SKM-1 (cell line): ENCODE measurements around the gene GATA3.
"Not testable (repeated sequence)": the region's sequence is repeated elsewhere in the genome, so short reads cannot be mapped to it uniquely, and the experiment has no call there.

Source experiments
- DNase-seq: peaks from one replicate; lab custom pipeline; 2025; ENCODE audit not compliant: unreplicated experiment; lab: John Stamatoyannopoulos, UW

The GATA3 gene

DNA sequence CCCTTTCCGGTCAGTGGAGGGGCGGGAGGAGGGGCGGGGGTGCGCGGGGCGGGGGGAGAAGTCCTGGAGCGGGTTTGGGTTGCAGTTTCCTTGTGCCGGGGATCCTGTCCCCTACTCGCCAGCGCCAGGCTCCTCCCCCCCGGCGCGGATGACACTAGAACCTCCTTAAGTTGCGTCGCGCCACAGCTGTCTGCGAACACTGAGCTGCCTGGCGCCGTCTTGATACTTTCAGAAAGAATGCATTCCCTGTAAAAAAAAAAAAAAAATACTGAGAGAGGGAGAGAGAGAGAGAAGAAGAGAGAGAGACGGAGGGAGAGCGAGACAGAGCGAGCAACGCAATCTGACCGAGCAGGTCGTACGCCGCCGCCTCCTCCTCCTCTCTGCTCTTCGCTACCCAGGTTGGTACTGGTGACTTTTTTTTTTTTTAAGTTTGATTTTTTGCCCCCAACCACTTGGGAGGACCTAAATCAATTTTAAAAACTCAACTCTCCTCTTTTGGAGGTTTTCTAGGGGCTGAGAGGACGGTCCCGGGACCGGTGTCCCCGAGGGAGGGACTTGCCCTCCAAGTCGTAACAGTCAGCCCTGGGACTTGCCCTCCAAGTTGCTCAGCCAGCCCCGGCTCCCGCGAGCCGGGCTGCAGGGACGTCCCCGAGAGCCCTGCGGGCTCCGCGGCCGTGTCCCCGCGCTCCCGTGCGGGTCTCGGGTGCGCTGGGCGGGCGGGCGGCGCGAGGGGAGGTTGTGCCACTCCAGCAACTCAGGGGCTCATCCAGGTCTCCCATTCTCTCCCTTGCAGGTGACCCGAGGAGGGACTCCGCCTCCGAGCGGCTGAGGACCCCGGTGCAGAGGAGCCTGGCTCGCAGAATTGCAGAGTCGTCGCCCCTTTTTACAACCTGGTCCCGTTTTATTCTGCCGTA lies at the start of gene GATA3:
TSS of gene GATA3 (plus strand) at position 195 of the 914 bp plus-strand sequence. CDS start 968 bp downstream, outside the sequence.
- DNase-seq, result no peak

DNA sequence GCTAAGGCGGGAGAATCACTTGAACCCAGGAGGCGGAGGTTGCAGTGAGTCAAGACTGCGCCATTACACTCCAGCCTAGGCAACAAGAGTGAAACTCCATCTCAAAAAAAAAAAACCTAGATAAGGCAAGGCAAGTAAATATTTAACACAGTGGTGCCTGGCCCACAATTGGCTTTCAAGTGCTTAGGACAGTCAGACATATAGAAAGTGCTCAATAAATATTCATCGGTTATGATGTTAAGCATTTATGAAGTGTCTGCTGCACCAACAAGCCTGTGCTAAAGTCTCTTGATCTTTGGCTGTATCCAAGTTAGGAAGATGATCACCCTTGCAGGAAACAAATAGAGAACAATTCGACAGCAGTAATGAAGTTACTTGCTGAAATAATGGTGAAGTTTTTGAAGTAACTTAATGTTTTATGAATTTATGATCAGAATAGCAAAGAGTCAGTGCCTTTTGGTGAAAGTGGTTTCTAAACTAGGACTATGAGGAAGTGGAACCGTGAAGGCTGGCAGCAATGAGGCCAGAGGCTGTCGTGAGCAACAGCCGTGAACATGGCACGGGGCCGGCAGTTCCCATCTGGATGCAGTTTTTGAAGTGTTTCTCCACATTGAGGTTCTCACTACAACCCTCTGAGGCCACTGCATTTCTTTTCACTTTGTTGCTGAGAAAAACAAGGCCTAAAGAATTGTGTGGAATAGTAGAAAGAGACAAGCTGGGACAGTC lies 48.1 kb upstream of the GATA3 start:
- DNase-seq, result no peak

DNA sequence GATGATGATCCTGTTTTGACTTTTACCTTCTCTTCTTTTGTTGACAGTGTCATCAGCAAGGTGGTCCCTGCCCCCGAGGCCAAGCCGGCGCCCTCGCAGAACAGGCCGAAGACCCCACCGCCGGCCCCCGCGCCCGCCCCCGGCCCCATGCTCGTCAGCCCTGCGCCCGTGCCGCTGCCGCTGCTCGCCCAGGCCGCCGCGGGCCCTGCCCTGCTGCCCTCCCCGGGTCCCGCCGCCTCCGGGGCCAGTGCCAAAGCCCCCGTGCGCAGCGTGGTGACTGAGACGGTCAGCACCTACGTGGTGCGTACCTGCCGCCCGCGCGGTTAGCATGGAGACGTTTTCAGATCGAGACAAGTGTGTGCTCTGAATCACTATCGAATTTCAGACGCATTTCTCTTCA lies 45.5 kb upstream of the GATA3 start:
- DNase-seq, result no peak

DNA sequence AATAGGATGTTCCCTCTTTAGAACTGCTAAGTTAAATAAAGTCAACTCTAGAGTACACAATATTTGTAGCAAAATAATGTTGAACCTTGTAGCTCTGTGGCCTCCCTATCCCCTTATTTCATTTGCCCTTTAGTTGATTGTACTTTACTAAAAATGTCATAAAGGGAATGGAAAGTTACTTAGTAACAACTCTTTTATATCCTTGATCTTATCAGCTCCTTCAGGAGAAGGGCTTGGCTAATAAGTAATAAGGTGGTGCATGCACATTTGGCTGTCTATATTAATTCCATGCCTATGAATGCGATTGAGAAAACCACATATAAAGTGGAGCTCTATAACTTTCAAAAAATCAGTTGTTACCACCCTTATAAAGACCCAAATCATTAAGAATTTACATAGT lies 41.5 kb upstream of the GATA3 start:
- DNase-seq, result no peak

DNA sequence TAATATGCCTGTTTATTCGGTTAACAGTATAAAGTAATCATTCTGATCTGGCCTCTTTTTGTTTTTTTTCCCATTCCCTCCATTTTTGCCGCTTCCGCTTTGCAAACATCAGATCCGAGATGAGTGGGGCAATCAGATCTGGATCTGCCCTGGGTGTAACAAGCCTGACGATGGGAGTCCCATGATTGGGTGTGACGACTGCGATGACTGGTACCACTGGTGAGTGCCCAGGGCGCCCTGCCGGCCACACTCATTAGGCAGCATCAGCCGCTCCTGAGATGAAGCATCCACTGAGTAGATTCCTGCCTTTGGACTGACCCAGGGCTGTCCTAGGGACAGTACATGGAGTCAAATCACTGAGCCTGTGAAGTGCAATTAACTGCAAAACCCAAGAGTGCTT lies 40.9 kb upstream of the GATA3 start:
- DNase-seq, result no peak

DNA sequence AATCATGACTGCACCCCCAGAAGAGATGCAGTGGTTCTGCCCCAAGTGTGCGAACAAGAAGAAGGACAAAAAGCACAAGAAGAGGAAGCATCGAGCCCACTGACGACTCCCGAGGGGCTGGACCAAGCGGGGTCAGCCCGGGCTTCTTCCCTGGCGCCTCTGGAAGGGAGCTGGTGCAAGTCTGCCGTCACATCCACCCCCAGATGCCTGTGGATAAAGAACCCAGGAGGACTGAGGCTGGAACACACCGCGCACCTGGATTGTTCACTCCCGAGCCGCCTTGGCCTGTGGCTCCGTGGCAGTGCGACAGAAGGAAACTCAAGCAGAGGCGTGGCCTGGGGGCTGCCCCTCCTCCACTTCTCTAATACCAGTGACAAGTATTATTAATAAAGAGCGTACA lies 39.8 kb upstream of the GATA3 start:
- no peak for DNase-seq

DNA sequence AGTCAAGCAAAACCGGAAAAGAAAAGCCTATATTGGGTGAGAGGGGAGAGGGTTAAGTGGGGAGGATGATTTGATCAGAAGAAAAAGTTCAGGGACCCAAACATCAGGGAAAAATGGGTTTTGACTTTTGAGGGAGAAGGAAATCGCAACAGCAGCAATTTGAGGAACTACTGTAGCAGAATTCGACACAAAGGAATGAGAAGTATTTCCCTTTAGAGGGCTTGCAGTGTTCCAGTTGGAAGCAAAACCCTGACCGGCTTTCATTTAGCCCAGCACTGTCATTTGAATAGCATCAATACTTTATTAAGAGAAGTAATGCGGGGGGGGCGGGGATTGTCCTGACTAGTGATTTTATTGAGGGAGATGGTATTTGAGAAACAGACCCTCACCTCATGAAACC lies 37.2 kb upstream of the GATA3 start:
- no peak for DNase-seq

DNA sequence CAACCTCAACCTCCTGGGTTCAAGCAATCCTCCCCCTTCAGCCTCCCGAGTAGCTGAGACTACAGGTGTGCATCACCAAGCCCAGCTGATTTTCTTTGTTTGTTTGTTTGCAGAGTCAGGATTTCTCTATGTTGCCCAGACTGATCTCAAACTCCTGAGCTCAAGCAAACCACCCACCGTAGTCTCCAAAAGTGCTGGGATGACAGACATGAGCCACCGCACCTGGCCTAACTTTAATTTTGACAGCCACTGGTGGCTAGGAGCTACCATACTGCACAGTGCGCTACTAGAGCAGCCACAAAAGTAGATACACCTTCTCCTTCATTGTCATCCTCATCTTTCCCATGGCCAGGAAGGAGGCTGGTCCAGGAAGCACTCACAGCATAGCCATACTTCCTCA lies 31.2 kb upstream of the GATA3 start:
- no peak for DNase-seq

DNA sequence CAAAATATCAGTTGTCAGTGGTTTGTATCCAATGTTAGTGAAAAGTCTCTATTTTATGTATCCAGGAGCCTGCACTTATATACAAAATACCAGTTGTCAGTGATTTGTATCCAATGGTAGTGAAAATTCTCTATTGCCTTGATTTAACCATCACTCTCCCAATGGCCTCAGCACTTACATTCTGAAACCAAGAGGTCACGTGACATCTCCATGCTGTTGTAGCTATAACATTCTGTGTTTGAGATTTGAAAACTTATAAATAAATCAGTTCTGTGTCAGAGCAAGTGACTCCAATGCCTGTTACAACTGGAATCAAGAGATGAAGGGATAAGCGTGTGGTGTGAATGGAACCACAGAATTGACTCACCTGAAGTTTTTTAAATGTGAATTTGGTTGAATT lies 30.6 kb upstream of the GATA3 start:
- DNase-seq, result no peak

DNA sequence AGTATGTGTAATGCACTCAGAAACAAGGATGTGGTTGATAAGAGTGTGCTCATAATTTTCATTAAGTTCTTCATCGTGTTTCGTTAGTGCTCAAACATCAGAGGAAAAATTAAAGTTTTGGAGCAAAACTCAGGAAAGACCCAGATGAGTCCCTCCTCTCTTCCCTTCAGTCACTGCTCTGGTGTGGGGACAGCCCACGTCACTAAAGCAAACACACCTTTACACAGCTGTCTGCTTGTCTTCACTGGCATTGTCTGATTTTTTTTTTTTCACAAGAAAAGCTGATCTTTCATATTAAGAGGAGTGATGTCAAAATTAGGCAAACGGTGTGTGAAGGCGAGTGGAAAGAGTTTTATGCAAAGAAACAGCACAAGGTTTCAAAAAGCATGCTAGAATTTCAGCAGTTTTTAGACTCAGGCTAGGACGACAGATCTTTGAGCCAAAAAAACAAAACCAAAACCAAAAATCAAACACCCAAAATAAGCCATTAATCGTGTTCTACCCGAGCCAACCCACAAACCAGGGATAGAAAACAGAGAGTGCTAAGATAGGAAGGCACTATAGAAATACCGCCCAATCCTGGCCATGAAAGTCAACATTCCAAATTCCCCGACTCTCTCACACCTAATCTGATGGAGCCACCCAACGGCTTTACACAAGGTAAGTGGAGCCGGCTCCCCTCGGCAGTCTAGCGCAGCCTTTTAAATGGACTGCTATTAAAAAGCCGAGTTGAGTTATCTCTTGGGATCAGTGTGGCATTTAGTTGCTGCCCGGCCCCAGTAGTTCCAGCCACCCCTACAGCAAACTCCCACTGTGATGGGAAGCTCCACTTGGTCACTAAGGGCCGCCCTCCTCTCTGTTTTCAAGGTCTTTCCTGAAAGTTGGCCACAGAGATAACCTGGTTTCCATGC lies 27.9 kb upstream of the GATA3 start:
- DNase-seq, result no peak

DNA sequence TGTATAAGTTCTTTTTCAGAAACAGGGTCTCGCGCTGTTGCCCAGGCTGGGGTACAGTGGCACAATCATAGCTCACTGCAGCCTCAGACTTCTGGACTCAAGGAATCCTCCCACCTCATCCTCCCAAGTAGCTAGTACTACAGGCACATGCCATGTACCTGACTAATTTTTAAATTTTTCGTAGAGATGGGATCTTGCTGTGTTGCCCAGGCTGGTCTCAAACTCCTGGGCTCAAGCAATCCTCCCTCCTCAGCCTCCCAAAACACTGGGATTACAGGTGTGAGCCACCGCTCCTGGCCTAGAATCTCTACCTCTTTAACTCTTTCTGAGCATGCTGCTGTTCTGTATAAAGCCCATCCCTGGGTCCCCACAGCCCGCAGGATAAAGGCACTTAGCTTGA lies 23.3 kb upstream of the GATA3 start:
- DNase-seq, result not testable (repeated sequence)

DNA sequence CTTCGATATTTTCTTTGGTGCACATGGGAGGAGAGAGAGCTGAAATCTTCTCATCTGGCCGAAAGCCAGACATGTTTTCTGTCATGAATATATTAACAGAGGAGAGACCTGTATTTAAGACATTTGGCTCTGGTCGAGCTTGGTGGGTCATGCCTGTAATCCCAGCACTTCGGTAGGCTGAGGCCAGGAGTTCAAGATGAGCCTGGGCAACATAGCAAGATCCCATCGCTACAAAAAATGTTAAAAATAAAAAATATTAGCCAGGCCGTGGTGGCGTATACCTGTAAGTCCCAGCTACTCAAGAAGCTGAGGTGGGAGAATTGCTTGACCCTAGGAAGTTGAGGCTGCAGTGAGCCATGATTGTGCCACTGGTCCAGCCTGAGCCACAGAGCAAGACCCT lies 21.9 kb upstream of the GATA3 start:
- DNase-seq, result no peak

DNA sequence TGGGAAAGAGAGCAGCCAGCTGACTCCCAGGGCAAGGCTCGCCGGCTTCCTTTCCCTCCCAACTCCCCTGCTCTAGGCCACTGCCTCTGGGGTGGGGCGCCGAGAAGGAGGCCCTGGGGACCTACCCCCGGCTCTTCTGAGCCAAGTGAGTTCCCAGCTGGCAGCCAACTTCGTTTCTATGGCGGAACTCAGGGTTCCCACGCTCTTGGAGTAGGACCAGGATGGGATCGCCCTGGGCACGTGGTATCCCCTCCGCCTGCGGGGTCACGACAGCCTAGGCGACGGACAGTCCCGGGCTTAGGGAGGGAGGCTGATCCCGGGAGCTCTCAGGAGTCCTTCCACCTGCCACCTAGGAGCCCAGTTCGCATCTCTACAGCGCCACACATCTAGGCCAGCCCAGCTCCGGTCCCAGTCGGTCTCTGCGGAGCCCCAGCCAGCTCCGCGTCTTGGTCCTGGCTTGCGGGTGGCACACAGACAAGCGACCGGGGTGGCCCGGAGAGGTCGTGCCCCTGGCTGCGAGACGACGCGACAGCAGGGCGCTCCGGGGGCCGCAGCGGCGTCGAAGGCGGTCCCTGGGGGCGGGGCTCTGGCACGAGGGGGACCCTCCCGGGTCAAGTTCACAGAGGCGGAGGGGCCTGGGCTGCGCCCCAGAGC lies 20.5 kb upstream of the GATA3 start:
- no peak for DNase-seq

DNA sequence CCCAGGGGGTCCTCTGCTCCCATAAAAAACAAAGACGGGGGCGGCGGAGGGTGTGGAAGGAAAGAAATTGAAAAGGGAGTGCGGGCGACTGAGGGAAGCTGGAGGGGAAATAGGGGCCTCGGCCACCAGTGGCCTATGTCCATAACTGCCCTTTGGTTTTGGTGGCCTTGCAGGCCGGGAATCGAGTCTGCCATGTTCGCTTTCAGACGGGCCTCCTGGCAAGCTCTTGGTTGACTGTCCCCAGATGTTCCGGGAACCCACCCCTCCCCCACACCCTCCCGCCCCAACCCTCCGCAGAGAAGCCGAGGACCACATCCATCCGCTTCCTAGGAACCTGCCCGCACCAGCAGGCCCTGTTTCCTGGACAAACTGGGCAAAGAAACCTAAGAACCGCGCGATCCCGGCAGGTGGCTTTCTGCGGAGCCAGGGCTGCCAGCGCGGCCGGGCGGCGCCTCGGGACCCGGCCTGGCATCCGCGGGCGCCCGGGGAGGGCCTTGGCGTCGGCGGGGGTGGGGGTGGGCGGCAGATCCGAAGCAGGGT lies 20.0 kb upstream of the GATA3 start:
- no peak for DNase-seq

DNA sequence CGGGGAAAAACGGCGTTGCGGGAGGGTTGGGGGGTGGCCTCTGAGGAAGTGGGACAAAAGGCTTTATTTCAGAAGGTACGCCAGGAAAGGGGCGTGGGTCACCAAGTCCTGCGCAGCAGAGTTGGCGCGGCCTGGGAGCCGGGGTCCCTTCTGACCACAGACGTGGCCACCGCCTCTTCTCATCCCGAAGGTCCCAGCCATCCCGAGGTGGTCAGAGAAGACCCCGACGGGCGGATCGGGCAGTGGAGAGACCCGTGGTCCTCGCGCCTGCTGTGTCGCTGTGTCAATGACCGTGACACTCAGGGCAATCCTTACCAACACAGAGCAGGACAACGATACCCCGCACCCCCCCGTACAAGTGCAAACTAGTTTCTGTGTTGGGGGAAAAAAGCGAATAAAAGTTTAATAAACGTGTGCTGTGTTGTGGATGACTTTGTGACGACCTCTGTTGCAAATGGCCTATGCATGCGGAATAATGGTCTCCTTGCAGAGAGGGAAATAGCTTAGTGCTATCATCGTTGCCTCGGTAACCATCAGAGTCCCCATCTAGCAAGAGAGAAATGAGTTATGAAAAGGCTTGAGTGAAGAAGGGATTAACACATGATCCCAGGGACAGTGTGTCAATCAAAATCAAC lies 19.4 kb upstream of the GATA3 start:
- no peak for DNase-seq

DNA sequence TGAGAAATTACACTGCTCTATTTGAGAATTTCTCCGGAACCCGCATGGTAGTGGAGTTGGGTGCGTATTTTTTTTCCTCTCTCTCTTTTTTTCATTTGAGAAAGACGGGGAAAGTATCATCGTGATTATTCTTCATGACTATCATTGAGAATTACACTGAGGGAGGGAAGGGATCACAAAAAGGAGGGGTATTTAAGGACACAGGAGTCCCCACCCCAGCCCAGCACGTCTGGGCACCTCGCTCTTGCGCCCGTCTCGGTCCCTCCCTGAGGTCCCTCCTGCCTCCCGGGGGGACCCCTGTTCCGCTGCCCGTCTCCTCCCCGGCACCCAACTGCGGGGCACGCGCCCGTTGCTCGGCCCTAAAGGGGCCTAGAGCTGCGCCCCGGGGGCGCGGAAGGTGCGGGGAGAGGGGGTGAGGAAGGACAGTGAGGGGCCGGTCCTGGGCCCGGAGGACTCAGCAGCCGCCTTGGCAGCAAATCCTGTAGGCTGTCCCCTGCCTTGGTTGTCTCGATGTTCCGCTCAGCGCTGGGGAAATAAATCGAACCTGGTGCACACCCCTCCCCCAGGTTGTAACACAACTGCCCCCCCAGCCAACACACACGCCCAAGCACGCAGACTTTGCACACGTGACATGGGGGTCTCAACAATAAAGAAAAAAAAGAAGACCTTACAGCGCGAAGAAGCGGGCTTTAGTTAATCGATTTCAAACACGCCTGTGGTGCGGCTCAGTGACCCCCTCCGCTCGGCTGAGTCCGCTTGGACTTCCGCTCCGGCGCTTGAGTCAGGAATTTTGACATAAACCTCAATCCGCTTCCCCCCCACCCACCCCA lies 18.6 kb upstream of the GATA3 start:
- DNase-seq, result no peak

DNA sequence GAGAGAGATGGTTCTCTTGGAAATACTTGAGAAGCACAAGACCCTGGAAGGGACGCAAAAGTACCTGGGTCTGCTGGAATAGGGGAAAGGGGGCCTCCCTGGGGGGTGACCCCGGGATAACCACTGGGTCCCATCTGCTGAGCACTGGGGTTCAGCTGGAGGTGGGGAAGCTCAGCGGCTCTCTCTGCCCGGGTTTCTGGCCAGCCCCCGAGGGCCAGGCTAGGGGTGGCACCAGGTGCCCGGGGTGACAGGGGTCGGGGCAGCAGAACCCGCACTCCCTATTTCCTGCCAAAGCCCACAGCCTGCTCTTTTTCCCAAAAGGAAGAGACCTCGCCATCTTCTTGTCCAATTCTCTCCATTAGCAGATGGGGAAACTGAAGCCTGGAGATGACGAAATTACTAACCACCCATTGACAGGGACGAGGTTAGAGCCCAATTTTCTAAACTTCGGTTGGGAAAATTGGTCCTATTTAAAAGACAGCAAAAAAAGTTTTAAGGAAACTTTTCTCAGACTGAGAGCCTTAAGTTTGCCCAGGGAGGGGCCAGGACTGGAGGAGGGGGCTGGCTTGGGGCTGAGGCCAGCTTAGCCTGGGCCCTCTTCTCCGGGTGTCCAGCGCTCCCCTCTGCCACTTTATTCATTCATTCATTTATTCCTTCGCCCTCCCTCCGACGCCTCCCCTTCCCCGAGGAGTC lies 17.8 kb upstream of the GATA3 start:
- no peak for DNase-seq

DNA sequence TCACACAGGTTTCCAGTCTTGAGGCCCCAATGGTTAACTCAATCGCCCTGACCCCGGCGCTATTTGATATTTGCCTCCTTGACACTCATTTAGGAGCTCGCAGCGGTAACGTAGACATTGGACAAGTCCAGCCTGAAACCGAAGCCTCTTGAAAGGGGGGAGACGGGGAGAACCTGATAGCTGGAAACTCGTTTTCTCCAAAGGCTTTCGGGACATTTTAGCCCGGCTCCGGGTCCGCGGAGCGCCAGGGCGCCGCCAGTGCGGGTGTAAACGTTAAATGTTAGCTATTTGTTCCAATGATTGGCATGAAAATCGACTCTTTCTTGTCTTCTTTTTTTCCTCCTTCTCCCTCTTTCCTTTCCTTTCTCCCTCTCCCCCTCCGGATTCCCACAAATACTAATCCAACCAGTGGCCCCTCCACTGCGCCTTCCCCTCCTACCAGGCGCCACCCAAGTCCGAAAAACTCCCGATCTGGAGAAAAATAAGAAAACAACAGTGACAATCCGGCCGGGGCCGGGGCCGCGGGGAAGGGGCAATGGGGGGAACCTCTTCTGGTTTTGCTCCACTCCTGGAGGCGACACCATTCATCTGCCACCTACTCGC lies 17.2 kb upstream of the GATA3 start:
- no peak for DNase-seq
